Panc1 (cell line): Measurements from ENCODE around the gene CARD8. TPM values are rescaled to one million over a fixed set of nuclear protein-coding genes. Genes with fewer than 3 reads are reported as not detected.

Experiments used
- ATAC-seq: fragments of 200-7000 bp; cut with Tn5 transposase; 2 replicates; pipeline ENCODE4 v1.9.1; 2020; ENCODE audit warnings: mild to moderate bottlenecking, moderate library complexity
- BruUV-seq: library from RNA; stranded (reverse); fragments of 400-500 nt; replicated peaks from 2 replicates; lab custom pipeline; 2021; lab: Mats Ljungman, UMichigan
- CTCF ChIA-PET: fragments of 300-600 bp; sonication (Branson Sonifier 250); formaldehyde crosslinking; loops from one replicate; lab custom pipeline; 2022; ENCODE audit warnings: antibody characterized with exemption; lab: Charles Lee
- POLR2A ChIA-PET: fragments of 300-600 bp; sonication (Branson Sonifier 250); formaldehyde crosslinking; loops from one replicate; lab custom pipeline; 2022; ENCODE audit warnings: antibody characterized with exemption; lab: Charles Lee
- DNase-seq: peaks from one replicate; pipeline ENCODE4 v3.0.0-alpha.2; 2010; ENCODE audit warnings: low read depth, low spot score
- H3K27ac ChIP-seq: 2 replicates; pipeline ENCODE4 v1.5.1; 2011; ENCODE audit warnings: mild to moderate bottlenecking, low read length, inconsistent platforms
- H3K27me3 ChIP-seq: fragments of 200-500 bp; sonication (Bioruptor generic); 2 replicates; pipeline ENCODE4 v1.6.0; 2014; ENCODE audit warnings: low read length, inconsistent platforms; ENCODE audit not compliant: control insufficient read depth, insufficient read depth
- H3K36me3 ChIP-seq: fragments of 200-500 bp; sonication (Bioruptor generic); 2 replicates; pipeline ENCODE4 v1.5.1; 2014; ENCODE audit warnings: inconsistent platforms, mild to moderate bottlenecking, low read length, moderate library complexity; ENCODE audit not compliant: control insufficient read depth, insufficient read depth
- H3K4me1 ChIP-seq: 2 replicates; pipeline ENCODE4 v1.5.1; 2011; ENCODE audit warnings: inconsistent platforms, mild to moderate bottlenecking, low read length, moderate library complexity; ENCODE audit not compliant: control insufficient read depth, insufficient read depth
- H3K4me3 ChIP-seq, 2 experiments: 2 replicates each; pipeline ENCODE4 v1.5.1; 2011 to 2012; ENCODE audit warnings: low read depth in 2 of 2, low read length in 2 of 2, mild to moderate bottlenecking in 2 of 2, inconsistent platforms in 1 of 2, moderate library complexity in 1 of 2
- H3K9me3 ChIP-seq: fragments of 200-500 bp; sonication (Bioruptor generic); 2 replicates; pipeline ENCODE4 v1.5.1; 2014; ENCODE audit warnings: low read depth, mild to moderate bottlenecking, inconsistent platforms, low read length, moderate library complexity; ENCODE audit not compliant: control insufficient read depth, insufficient read depth
- POLR2AphosphoS5 ChIP-seq: IDR thresholded peaks from 2 replicates; pipeline ENCODE4 v1.6.1; 2012; ENCODE audit warnings: mild to moderate bottlenecking, low read depth, low read length, moderate library complexity
- SIN3A ChIP-seq: IDR thresholded peaks from 2 replicates; pipeline ENCODE4 v1.6.1; 2012; ENCODE audit warnings: low read depth, mild to moderate bottlenecking, low read length, moderate library complexity, borderline replicate concordance; ENCODE audit not compliant: insufficient read depth
- TCF7L2 ChIP-seq: IDR thresholded peaks from 2 replicates; pipeline ENCODE4 v1.6.1; 2011; ENCODE audit warnings: mild to moderate bottlenecking, low read depth, low read length, inconsistent platforms
- in situ Hi-C: cut with HindIII; loops from 2 replicates; pipeline ENCODE4 v1.10.0; 2016; ENCODE audit warnings: low sequenced_read_pairs, low pct_unique_long_range_greater_than_20kb
- intact Hi-C: fragments of 100-400 bp; cut with micrococcal nuclease; formaldehyde crosslinking; loops from one replicate; pipeline ENCODE4 v1.10.0; 2022; ENCODE audit not compliant: unreplicated experiment
- total RNA-seq: library from RNA; stranded (reverse); gene quantifications from one replicate; pipeline ENCODE4 v1.2.1, GENCODE V29; 2021; ENCODE audit not compliant: unreplicated experiment
- TF ChIP-seq, protein P1 (sequence below): fragments of 450-650 bp; IDR thresholded peaks from 2 replicates; pipeline ENCODE4 v1.5.1; 2017; ENCODE audit warnings: mild to moderate bottlenecking
- TF ChIP-seq, protein P2 (sequence below), 2 experiments: IDR thresholded peaks; 2 replicates each; pipeline ENCODE4 v1.6.1; 2011 to 2012; ENCODE audit warnings: low read depth in 2 of 2, control low read depth in 1 of 2, low read length in 1 of 2, mild to moderate bottlenecking in 1 of 2, moderate library complexity in 1 of 2; ENCODE audit not compliant: insufficient read depth in 1 of 2

The CARD8 gene
- total RNA-seq, 1 experiment from 2014 or later, result 19.9 TPM

DNA sequence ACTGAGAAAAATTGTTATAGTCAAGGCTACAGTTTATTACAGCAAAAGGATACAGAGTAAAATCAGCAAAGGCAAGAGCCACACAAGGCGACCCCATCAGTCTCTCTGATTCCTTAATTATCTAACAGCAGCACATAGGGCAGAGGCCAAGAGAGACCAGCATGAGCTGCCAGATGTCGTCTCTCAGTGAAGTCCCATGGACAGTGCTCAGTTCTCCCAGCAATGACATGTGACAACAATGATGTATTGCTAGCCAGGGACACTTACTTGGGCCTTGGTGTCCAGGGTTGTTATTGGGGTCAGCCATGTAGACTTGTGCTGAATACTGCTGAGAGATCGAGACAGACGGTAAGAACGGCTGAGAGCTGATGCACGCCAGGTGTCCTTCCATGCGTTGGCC is 63.0 kb downstream of the CARD8 start:
- no peaks in the 10 kb centered on the region for H3K27me3 ChIP-seq
- CTCF ChIA-PET, result no interaction called here
- ATAC-seq, result no peak
- BruUV-seq, result no TSS peak
- no peaks in the 10 kb centered on the region for H3K4me1 ChIP-seq
- no peaks in the 10 kb centered on the region for H3K9me3 ChIP-seq
- no peak for DNase-seq
- H3K27ac ChIP-seq, result no peak overlapping the region
- in situ Hi-C loops (no loop called here), intact Hi-C loops (no loop called here)
- no peak overlapping the region for H3K4me3 ChIP-seq
- no peaks in the 10 kb centered on the region for H3K36me3 ChIP-seq
- TF ChIP-seq POLR2AphosphoS5 (no peak), TCF7L2 (no peak)
- TF ChIP-seq, protein P1, sequence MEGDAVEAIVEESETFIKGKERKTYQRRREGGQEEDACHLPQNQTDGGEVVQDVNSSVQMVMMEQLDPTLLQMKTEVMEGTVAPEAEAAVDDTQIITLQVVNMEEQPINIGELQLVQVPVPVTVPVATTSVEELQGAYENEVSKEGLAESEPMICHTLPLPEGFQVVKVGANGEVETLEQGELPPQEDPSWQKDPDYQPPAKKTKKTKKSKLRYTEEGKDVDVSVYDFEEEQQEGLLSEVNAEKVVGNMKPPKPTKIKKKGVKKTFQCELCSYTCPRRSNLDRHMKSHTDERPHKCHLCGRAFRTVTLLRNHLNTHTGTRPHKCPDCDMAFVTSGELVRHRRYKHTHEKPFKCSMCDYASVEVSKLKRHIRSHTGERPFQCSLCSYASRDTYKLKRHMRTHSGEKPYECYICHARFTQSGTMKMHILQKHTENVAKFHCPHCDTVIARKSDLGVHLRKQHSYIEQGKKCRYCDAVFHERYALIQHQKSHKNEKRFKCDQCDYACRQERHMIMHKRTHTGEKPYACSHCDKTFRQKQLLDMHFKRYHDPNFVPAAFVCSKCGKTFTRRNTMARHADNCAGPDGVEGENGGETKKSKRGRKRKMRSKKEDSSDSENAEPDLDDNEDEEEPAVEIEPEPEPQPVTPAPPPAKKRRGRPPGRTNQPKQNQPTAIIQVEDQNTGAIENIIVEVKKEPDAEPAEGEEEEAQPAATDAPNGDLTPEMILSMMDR, result no peak
- POLR2A ChIA-PET, result no interaction called here

DNA sequence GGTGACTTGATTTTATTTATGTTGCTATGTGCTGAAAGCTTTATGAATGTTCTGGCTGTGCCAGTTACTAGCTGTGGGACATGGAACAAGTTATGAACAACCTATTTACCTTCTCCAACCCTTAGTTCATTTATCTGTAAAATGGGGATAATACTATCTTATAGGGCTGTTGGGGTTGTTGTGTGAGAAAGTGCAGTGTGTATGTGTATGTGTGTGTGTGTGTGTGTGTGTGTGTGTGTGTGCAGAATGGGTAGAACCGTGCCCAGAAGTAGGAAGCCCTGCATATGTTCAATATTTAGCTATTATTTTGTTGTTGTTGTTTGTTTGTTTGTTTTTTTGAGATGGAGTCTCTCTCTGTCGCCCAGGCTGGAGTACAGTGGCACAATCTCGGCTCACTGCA is 64.8 kb downstream of the CARD8 start:
- DNase-seq (no peak), ATAC-seq (no peak)
- no peaks in the 10 kb centered on the region for H3K9me3 ChIP-seq
- BruUV-seq, result no TSS peak
- no peak overlapping the region for H3K4me3 ChIP-seq
- TF ChIP-seq, protein P2, sequence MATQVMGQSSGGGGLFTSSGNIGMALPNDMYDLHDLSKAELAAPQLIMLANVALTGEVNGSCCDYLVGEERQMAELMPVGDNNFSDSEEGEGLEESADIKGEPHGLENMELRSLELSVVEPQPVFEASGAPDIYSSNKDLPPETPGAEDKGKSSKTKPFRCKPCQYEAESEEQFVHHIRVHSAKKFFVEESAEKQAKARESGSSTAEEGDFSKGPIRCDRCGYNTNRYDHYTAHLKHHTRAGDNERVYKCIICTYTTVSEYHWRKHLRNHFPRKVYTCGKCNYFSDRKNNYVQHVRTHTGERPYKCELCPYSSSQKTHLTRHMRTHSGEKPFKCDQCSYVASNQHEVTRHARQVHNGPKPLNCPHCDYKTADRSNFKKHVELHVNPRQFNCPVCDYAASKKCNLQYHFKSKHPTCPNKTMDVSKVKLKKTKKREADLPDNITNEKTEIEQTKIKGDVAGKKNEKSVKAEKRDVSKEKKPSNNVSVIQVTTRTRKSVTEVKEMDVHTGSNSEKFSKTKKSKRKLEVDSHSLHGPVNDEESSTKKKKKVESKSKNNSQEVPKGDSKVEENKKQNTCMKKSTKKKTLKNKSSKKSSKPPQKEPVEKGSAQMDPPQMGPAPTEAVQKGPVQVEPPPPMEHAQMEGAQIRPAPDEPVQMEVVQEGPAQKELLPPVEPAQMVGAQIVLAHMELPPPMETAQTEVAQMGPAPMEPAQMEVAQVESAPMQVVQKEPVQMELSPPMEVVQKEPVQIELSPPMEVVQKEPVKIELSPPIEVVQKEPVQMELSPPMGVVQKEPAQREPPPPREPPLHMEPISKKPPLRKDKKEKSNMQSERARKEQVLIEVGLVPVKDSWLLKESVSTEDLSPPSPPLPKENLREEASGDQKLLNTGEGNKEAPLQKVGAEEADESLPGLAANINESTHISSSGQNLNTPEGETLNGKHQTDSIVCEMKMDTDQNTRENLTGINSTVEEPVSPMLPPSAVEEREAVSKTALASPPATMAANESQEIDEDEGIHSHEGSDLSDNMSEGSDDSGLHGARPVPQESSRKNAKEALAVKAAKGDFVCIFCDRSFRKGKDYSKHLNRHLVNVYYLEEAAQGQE (IDR thresholded peaks at IDR 0.05; ENCODE audit: insufficient read depth in 1 of 2, low read depth in 2 of 2, low read length in 1 of 2), result no peak
- TF ChIP-seq POLR2AphosphoS5 (no peak), TCF7L2 (no peak), SIN3A (no peak)
- TF ChIP-seq, protein P1, result no peak
- H3K27ac ChIP-seq, result no peak overlapping the region
- ChIA-PET POLR2A (no interaction called here), CTCF (no interaction called here)
- no peaks in the 10 kb centered on the region for H3K36me3 ChIP-seq
- 0 out of 2 replicates have a peak, but pooled peaks cover 2% of the 10 kb centered on the region for H3K4me1 ChIP-seq
- in situ Hi-C loops, result no loop called here
- intact Hi-C loops, result no loop called here
- H3K27me3 ChIP-seq, result no peaks in the 10 kb centered on the region
